Effector memory CD4-positive, alpha-beta T cell (primary cell): ENCODE measurements around the gene LRIT1.

ENCODE experiments used
- DNase-seq, 3 donors: peaks; one replicate each; pipeline ENCODE4 v3.0.0-alpha.2; 2020
- H3K27ac ChIP-seq: 2 replicates; pipeline ENCODE4 v1.7.0; 2013; ENCODE audit warnings: mild to moderate bottlenecking, low read length, moderate library complexity; ENCODE audit not compliant: insufficient read depth, poor library complexity, severe bottlenecking
- H3K27me3 ChIP-seq: replicated peaks from 2 replicates; pipeline ENCODE4 v1.7.0; 2013; ENCODE audit warnings: mild to moderate bottlenecking, low read length; ENCODE audit not compliant: insufficient read depth, control insufficient read depth, poor library complexity, severe bottlenecking
- H3K36me3 ChIP-seq: 2 replicates; pipeline ENCODE4 v1.7.0; 2013; ENCODE audit warnings: mild to moderate bottlenecking, low read length, moderate library complexity; ENCODE audit not compliant: control insufficient read depth, insufficient read depth
- H3K4me1 ChIP-seq: 2 replicates; pipeline ENCODE4 v1.7.0; 2013; ENCODE audit warnings: low read length, mild to moderate bottlenecking; ENCODE audit not compliant: control insufficient read depth, insufficient read depth, poor library complexity, severe bottlenecking
- H3K4me3 ChIP-seq: 2 replicates; pipeline ENCODE4 v1.7.0; 2013; ENCODE audit warnings: low read length, low read depth, mild to moderate bottlenecking; ENCODE audit not compliant: insufficient read depth, poor library complexity, severe bottlenecking
- H3K9me3 ChIP-seq: 2 replicates; pipeline ENCODE4 v1.7.0; 2013; ENCODE audit warnings: mild to moderate bottlenecking, low read length, moderate library complexity; ENCODE audit not compliant: control insufficient read depth

Gene LRIT1

GRCh38 chr10:84204122-84204521 is 37.2 kb downstream of the LRIT1 start:
- no peak for DNase-seq
- no peak overlapping the region for H3K4me3 ChIP-seq
- H3K9me3 ChIP-seq, result no peaks in the 10 kb centered on the region
- no peaks in the 10 kb centered on the region for H3K4me1 ChIP-seq
- no peak overlapping the region for H3K27ac ChIP-seq
- H3K27me3 ChIP-seq, result no peaks in the 10 kb centered on the region
- H3K36me3 ChIP-seq, result no peaks in the 10 kb centered on the region

GRCh38 chr10:84202349-84202748 is 39.0 kb downstream of the LRIT1 start:
- H3K36me3 ChIP-seq, result no peaks in the 10 kb centered on the region
- H3K27ac ChIP-seq, result no peak overlapping the region
- no peaks in the 10 kb centered on the region for H3K9me3 ChIP-seq
- H3K4me1 ChIP-seq, result no peaks in the 10 kb centered on the region
- H3K27me3 ChIP-seq, result no peaks in the 10 kb centered on the region
- no peak for DNase-seq
- no peak overlapping the region for H3K4me3 ChIP-seq

GRCh38 chr10:84201682-84202081 is 39.7 kb downstream of the LRIT1 start:
- H3K9me3 ChIP-seq, result no peaks in the 10 kb centered on the region
- H3K36me3 ChIP-seq, result no peaks in the 10 kb centered on the region
- no peak for DNase-seq
- H3K27me3 ChIP-seq, result no peaks in the 10 kb centered on the region
- no peak overlapping the region for H3K4me3 ChIP-seq
- no peak overlapping the region for H3K27ac ChIP-seq
- H3K4me1 ChIP-seq, result no peaks in the 10 kb centered on the region

GRCh38 chr10:84201244-84201606 is 40.1 kb downstream of the LRIT1 start:
- H3K4me3 ChIP-seq, result no peak overlapping the region
- H3K36me3 ChIP-seq, result no peaks in the 10 kb centered on the region
- no peak for DNase-seq
- no peaks in the 10 kb centered on the region for H3K4me1 ChIP-seq
- H3K27ac ChIP-seq, result no peak overlapping the region
- H3K27me3 ChIP-seq, result no peaks in the 10 kb centered on the region
- no peaks in the 10 kb centered on the region for H3K9me3 ChIP-seq

GRCh38 chr10:84200537-84201243 is 40.7 kb downstream of the LRIT1 start:
- Histone ChIP-seq H3K9me3 (no peaks in the 10 kb centered on the region), H3K27me3 (no peaks in the 10 kb centered on the region)
- DNase-seq, result no peak

GRCh38 chr10:84198206-84198915 is 43.0 kb downstream of the LRIT1 start:
- no peaks in the 10 kb centered on the region for H3K36me3 ChIP-seq
- peaks cover 16% of the 10 kb centered on the region for H3K27me3 ChIP-seq
- peaks cover 5% of the 10 kb centered on the region for H3K4me1 ChIP-seq
- no peak overlapping the region for H3K4me3 ChIP-seq
- DNase-seq, result no peak
- H3K27ac ChIP-seq, result no peak overlapping the region
- H3K9me3 ChIP-seq, result no peaks in the 10 kb centered on the region

More at GRCh38 chr10:84200537-84201243, 40.7 kb downstream of the LRIT1 start:
- Histone ChIP-seq H3K27ac (no peak overlapping the region), H3K4me3 (no peak overlapping the region), H3K36me3 (no peaks in the 10 kb centered on the region), H3K4me1 (no peaks in the 10 kb centered on the region)

GRCh38 chr10:84197643-84198042 is 43.7 kb downstream of the LRIT1 start:
- Histone ChIP-seq H3K36me3 (no peaks in the 10 kb centered on the region), H3K27ac (no peak overlapping the region), H3K27me3 (peaks cover 16% of the 10 kb centered on the region), H3K4me1 (peaks cover 5% of the 10 kb centered on the region), H3K4me3 (no peak overlapping the region), H3K9me3 (no peaks in the 10 kb centered on the region)
- DNase-seq, result no peak

- H3K9me3 ChIP-seq, result no peaks in the 10 kb centered on the region
- H3K27me3 ChIP-seq, result peaks cover 16% of the 10 kb centered on the region
- no peak for DNase-seq
- H3K36me3 ChIP-seq, result no peaks in the 10 kb centered on the region
- no peak overlapping the region for H3K27ac ChIP-seq
- peaks cover 5% of the 10 kb centered on the region for H3K4me1 ChIP-seq
- H3K4me3 ChIP-seq, result no peak overlapping the region
These were observed 44.4 kb downstream of the LRIT1 start for GRCh38 chr10:84196941-84197340.

GRCh38 chr10:84196083-84196482 is 45.3 kb downstream of the LRIT1 start:
- H3K4me3 ChIP-seq, result no peak overlapping the region
- H3K36me3 ChIP-seq, result no peaks in the 10 kb centered on the region
- peaks cover 5% of the 10 kb centered on the region for H3K4me1 ChIP-seq
- no peak for DNase-seq
- no peak overlapping the region for H3K27ac ChIP-seq
- H3K27me3 ChIP-seq, result peaks cover 16% of the 10 kb centered on the region
- no peaks in the 10 kb centered on the region for H3K9me3 ChIP-seq

- no peak for DNase-seq
These were observed 46.1 kb downstream of the LRIT1 start for GRCh38 chr10:84195044-84195830.

More at GRCh38 chr10:84195044-84195830, 46.1 kb downstream of the LRIT1 start:
- Histone ChIP-seq H3K36me3 (no peaks in the 10 kb centered on the region), H3K27ac (no peak overlapping the region), H3K9me3 (no peaks in the 10 kb centered on the region), H3K27me3 (peaks cover 16% of the 10 kb centered on the region), H3K4me3 (peak overlapping the region; percentile 42), H3K4me1 (peaks cover 5% of the 10 kb centered on the region)
